HEK293 (cell line): Measurements from ENCODE around the gene GIGYF1.
A peak's percentile ranks its signal among the peaks of the same experiment; 100 is the strongest.
"Not testable (repeated sequence)": the region's sequence is repeated elsewhere in the genome, so short reads cannot be mapped to it uniquely, and the experiment has no call there.

ENCODE experiments used
- CTCF ChIA-PET: fragments of 350-600 bp; formaldehyde crosslinking; extraction: SDS; loops from one replicate; lab custom pipeline; 2021; ENCODE audit warnings: antibody characterized with exemption; lab: Yijun Ruan, JAX
- POLR2A ChIA-PET: fragments of 300-600 bp; formaldehyde crosslinking; extraction: SDS; loops from one replicate; lab custom pipeline; 2020; ENCODE audit warnings: antibody characterized with exemption, inconsistent platforms; lab: Yijun Ruan, JAX
- H3K27ac ChIP-seq: fragments of 200-500 bp; sonication (Bioruptor generic); 2 replicates; pipeline ENCODE4 v1.5.1; 2014; ENCODE audit warnings: low read depth, low read length, control low read depth, inconsistent platforms; ENCODE audit errors: extremely low read depth
- H3K36me3 ChIP-seq, 2 experiments: fragments of 200-500 bp in 1 of 2; sonication (Bioruptor generic) in 1 of 2; 1 replicate in 1 of 2; 2 replicates in 1 of 2; pipeline ENCODE4 v1.5.1; 2014 to 2017; ENCODE audit warnings: inconsistent platforms in 2 of 2, low read length in 2 of 2; ENCODE audit not compliant: control insufficient read depth in 2 of 2, insufficient read depth in 1 of 2
- H3K4me1 ChIP-seq: fragments of 200-500 bp; sonication (Bioruptor generic); 2 replicates; pipeline ENCODE4 v1.5.1; 2014; ENCODE audit warnings: mild to moderate bottlenecking, low read length, inconsistent platforms; ENCODE audit not compliant: control insufficient read depth, insufficient read depth
- H3K4me3 ChIP-seq: 2 replicates; pipeline ENCODE4 v1.5.1; 2011; ENCODE audit warnings: low read depth, mild to moderate bottlenecking, control low read depth, low read length, moderate library complexity
- H3K9me3 ChIP-seq: fragments of 200-500 bp; sonication (Bioruptor generic); 2 replicates; pipeline ENCODE4 v1.5.1; 2014; ENCODE audit warnings: low read depth, low read length, inconsistent platforms; ENCODE audit not compliant: control insufficient read depth, insufficient read depth
- KLF1 ChIP-seq: fragments of 450-650 bp; formaldehyde crosslinking; IDR thresholded peaks from 2 replicates; pipeline ENCODE4 v1.5.1; 2016; ENCODE audit warnings: missing biosample characterization, missing genetic modification characterization
- ZNF138 ChIP-seq: fragments of 450-650 bp; formaldehyde crosslinking; IDR thresholded peaks from 2 replicates; pipeline ENCODE4 v1.5.1; 2016; ENCODE audit warnings: missing biosample characterization, missing genetic modification characterization, borderline replicate concordance
- ZNF2 ChIP-seq: fragments of 450-650 bp; formaldehyde crosslinking; IDR thresholded peaks from 2 replicates; pipeline ENCODE4 v1.5.1; 2016; ENCODE audit warnings: missing biosample characterization, missing genetic modification characterization
- ZNF341 ChIP-seq: fragments of 450-650 bp; formaldehyde crosslinking; IDR thresholded peaks from 2 replicates; pipeline ENCODE4; 2016; ENCODE audit warnings: low read depth, missing biosample characterization, missing genetic modification characterization
- ZNF623 ChIP-seq: fragments of 450-650 bp; formaldehyde crosslinking; IDR thresholded peaks from 2 replicates; pipeline ENCODE4 v1.5.1; 2016; ENCODE audit warnings: missing biosample characterization, missing genetic modification characterization
- ZNF76 ChIP-seq: fragments of 450-650 bp; formaldehyde crosslinking; IDR thresholded peaks from 2 replicates; pipeline ENCODE4; 2016; ENCODE audit warnings: low read depth, missing biosample characterization, missing genetic modification characterization, borderline replicate concordance
- TF ChIP-seq, protein P1 (sequence below): fragments of 450-650 bp; formaldehyde crosslinking; IDR thresholded peaks from 2 replicates; pipeline ENCODE4 v1.5.1; 2016; ENCODE audit warnings: missing biosample characterization, missing genetic modification characterization, low read depth
- TF ChIP-seq, protein P2 (sequence below): fragments of 450-650 bp; formaldehyde crosslinking; IDR thresholded peaks from 2 replicates; pipeline ENCODE4 v1.5.1; 2016; ENCODE audit warnings: missing biosample characterization, missing genetic modification characterization, borderline replicate concordance
- TF ChIP-seq, protein P3 (sequence below): fragments of 450-650 bp; formaldehyde crosslinking; IDR thresholded peaks from 2 replicates; pipeline ENCODE4 v1.5.1; 2016; ENCODE audit warnings: missing biosample characterization, missing genetic modification characterization
- TF ChIP-seq, protein P4 (sequence below): fragments of 450-650 bp; formaldehyde crosslinking; IDR thresholded peaks from 2 replicates; pipeline ENCODE4 v1.5.1; 2016; ENCODE audit warnings: missing biosample characterization, missing genetic modification characterization

The GIGYF1 gene

DNA sequence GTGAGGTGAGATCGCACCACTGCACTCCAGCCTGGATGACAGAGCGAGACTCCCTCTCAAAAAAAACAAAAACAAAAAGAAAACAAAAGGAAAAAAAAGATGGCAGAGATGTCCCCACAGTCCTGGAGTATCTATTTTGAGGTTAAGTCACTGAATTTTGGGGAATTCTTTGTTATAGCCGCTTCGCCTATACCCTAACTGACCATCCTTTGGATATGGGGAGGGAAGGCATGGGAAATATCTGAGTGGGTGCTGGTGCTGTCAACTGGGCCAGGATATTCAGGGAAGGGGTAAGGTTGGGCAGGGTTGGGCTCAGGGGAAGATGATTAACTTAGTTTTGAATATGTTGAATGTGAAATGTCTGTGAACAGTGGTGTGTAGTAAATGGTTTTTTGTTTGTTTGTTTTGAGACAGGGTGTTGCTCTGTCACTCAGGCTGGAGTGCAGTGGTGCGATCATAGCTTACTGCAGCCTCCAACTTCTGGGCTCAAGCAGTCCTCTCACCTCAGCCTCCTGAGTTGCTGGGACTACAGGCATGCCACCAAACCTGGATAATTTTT is 28.8 kb downstream of the GIGYF1 start (continued):
- TF ChIP-seq, protein P1, sequence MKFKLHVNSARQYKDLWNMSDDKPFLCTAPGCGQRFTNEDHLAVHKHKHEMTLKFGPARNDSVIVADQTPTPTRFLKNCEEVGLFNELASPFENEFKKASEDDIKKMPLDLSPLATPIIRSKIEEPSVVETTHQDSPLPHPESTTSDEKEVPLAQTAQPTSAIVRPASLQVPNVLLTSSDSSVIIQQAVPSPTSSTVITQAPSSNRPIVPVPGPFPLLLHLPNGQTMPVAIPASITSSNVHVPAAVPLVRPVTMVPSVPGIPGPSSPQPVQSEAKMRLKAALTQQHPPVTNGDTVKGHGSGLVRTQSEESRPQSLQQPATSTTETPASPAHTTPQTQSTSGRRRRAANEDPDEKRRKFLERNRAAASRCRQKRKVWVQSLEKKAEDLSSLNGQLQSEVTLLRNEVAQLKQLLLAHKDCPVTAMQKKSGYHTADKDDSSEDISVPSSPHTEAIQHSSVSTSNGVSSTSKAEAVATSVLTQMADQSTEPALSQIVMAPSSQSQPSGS (tag by site-specific recombination) = no peak
- TF ChIP-seq ZNF76 (no peak), ZNF623 (no peak), ZNF2 (no peak), ZNF138 (tag by site-specific recombination) (no peak), ZNF341 (tag by site-specific recombination) (no peak)
- TF ChIP-seq, protein P2, sequence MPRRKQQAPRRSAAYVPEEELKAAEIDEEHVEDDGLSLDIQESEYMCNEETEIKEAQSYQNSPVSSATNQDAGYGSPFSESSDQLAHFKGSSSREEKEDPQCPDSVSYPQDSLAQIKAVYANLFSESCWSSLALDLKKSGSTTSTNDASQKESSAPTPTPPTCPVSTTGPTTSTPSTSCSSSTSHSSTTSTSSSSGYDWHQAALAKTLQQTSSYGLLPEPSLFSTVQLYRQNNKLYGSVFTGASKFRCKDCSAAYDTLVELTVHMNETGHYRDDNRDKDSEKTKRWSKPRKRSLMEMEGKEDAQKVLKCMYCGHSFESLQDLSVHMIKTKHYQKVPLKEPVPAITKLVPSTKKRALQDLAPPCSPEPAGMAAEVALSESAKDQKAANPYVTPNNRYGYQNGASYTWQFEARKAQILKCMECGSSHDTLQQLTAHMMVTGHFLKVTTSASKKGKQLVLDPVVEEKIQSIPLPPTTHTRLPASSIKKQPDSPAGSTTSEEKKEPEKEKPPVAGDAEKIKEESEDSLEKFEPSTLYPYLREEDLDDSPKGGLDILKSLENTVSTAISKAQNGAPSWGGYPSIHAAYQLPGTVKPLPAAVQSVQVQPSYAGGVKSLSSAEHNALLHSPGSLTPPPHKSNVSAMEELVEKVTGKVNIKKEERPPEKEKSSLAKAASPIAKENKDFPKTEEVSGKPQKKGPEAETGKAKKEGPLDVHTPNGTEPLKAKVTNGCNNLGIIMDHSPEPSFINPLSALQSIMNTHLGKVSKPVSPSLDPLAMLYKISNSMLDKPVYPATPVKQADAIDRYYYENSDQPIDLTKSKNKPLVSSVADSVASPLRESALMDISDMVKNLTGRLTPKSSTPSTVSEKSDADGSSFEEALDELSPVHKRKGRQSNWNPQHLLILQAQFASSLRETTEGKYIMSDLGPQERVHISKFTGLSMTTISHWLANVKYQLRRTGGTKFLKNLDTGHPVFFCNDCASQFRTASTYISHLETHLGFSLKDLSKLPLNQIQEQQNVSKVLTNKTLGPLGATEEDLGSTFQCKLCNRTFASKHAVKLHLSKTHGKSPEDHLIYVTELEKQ (tag by site-specific recombination) = no peak
- TF ChIP-seq, protein P3, sequence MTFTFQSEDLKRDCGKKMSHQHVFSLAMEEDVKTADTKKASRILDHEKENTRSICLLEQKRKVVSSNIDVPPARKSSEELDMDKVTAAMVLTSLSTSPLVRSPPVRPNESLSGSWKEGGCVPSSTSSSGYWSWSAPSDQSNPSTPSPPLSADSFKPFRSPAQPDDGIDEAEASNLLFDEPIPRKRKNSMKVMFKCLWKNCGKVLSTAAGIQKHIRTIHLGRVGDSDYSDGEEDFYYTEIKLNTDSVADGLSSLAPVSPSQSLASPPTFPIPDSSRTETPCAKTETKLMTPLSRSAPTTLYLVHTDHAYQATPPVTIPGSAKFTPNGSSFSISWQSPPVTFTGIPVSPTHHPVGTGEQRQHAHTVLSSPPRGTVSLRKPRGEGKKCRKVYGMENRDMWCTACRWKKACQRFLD (tag by site-specific recombination) = no peak

DNA sequence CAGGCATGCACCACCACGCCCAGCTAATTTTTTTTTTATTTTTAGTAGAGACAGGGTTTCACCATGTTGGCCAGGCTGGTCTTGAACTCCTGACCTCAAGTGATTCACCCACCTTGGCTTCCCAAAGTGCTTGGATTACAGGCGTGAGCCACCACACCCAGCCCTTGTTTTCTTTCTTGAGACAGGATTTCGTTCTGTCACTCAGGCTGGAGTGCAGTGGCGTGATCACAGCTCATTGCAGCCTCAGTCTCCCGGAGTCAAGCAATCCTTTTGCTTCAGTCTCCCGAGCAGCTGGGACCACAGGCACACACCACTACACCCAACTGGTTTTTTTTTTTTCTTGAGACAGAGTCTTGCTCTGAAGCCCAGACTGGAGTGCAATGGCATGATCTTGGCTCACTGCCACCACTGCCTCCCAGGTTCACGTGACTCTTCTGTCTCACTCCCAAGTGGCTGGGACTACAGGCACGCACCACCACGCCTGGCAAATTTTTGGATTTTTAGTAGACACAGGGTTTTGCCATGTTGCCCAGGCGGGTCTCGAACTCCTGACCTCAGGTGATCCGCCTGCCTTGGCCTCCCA is 31.8 kb downstream of the GIGYF1 start:
- not testable (repeated sequence) for H3K36me3 ChIP-seq, H3K27ac ChIP-seq, H3K9me3 ChIP-seq, H3K4me3 ChIP-seq, H3K4me1 ChIP-seq
- ChIA-PET CTCF (interaction anchor here (1.6 kb wide), 1 partner anchor 102 kb away, joined by 3 read pairs; no protein-coding TSS in a partner anchor), POLR2A (interaction anchor here (0.6 to 1.1 kb wide), 3 partner anchors 14 to 608 kb away, joined by 3 to 4 read pairs (median 4); partner anchors contain the start of genes FBXO24 and LRCH4)
- TF ChIP-seq KLF1 = 0 out of 2 replicates have a peak, but pooled peaks have one; percentile 16
- TF ChIP-seq, protein P4, sequence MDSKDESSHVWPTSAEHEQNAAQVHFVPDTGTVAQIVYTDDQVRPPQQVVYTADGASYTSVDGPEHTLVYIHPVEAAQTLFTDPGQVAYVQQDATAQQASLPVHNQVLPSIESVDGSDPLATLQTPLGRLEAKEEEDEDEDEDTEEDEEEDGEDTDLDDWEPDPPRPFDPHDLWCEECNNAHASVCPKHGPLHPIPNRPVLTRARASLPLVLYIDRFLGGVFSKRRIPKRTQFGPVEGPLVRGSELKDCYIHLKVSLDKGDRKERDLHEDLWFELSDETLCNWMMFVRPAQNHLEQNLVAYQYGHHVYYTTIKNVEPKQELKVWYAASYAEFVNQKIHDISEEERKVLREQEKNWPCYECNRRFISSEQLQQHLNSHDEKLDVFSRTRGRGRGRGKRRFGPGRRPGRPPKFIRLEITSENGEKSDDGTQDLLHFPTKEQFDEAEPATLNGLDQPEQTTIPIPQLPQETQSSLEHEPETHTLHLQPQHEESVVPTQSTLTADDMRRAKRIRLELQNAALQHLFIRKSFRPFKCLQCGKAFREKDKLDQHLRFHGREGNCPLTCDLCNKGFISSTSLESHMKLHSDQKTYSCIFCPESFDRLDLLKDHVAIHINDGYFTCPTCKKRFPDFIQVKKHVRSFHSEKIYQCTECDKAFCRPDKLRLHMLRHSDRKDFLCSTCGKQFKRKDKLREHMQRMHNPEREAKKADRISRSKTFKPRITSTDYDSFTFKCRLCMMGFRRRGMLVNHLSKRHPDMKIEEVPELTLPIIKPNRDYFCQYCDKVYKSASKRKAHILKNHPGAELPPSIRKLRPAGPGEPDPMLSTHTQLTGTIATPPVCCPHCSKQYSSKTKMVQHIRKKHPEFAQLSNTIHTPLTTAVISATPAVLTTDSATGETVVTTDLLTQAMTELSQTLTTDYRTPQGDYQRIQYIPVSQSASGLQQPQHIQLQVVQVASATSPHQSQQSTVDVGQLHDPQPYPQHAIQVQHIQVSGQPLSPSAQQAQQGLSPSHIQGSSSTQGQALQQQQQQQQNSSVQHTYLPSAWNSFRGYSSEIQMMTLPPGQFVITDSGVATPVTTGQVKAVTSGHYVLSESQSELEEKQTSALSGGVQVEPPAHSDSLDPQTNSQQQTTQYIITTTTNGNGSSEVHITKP = peak; percentile 59
